Pulmonary artery endothelial cell (primary cell): ENCODE results near the gene CANT1. TPM values are rescaled to one million over a fixed set of nuclear protein-coding genes. Genes with fewer than 3 reads are reported as not detected.

Source experiments
- DNase-seq: peaks from one replicate; pipeline ENCODE4 v3.0.0-alpha.2; 2011; ENCODE audit warnings: low read depth, low spot score
- total RNA-seq: library from RNA; depleted of rRNA; stranded (reverse); fragments of >200 nt; gene quantifications from 2 replicates; pipeline ENCODE4 v1.2.3, GENCODE V29; 2014

CANT1 gene
- 54.4 and 105 TPM in 2 replicates for total RNA-seq

DNA sequence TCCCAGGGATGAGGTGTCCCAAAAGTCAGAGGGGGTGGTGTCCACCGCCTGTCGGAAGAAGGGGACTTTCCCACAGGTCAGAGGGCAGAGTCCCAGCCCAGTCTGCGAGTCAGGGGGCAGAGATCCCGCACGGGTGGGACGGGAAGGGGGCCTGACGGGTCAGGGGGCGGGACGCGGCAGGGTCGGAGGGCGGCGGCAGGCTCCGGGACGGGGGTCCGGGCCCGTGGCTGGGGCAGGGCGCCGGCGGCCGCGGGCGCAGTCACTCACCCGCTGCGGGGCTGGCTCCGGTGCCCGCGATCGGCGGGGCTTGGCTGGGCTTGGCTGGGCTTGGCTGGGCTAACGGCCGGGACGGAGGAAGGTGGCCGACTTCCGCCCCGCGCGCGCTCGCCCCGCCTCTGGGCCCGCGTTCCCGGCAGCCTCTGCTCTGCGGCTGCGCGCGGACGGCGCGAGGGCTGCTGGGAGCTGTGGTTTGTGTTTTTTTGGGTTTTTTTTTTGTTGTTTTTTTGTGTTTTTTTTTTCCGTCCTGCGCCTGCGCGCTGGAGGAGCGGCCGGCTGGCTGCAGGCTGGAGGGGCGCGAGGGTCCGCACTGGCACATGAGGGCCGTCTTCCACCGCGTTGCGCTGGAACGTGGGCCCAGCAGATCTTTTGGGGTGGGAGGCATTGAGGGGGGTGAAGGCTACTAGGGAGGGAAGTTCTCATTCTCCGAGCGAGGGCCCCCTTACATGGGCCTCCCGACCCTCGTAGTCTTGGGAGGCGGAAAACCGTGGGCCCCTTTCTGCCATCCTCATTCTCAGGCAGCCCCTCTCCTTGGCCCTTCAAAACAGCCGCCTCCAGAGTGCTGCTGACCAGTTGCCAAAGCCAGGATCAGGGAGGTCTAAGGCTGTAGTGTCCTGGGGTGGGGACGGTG is at the start of gene CANT1:
TSS of gene CANT1 (minus strand) at position 368 of the 907 bp plus-strand sequence. CDS start 12,142 bp downstream, outside the sequence.
- peak; percentile 39 for DNase-seq

DNA sequence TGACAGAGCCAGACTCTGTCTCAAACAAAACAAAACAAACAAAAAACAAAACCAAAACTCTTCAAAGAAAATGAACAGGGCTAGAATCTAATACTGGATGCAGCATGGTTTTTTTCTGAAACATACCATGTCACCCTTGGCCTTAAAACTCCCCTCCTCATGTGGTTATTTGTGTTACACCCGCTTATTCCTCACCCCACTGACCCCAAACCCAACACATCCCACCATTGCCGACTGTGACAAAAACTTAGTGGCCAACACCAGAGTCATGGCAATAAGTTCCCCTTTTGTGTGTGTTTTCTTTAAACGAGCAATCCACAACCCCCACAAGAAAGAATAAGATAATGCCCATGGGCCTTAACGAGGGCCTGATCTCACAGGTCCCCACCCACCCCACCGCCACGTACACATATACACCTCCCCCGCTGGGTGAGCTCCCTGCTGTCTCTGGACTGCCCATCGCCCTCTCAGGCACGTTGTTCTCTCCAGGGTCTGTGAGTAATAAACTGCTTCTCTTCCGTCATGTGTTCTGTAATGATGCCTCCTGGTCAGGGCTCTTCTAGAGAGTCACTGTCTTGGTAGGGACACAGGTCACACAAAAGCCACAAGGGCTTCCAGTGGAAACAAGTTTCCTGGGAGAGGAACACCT is 48.3 kb upstream of the CANT1 start:
- no peak for DNase-seq

DNA sequence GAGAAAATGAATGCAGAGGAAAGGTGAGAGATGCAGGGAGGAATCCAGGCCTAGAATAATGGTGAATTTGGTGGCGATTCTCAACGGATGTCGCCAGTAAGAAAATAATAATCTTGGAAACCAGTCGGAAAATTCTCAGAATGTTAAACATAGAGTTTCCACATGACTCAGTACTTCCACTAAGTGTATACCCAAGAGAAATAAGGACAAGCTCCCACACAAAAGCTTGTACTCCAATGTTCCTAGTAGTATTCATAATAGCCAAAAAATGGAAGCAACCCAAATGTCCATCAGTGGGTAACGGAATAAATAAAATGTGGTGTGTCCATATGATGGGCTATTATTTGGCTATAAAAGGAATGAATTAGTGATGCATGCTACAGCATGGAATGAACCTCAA is 45.6 kb upstream of the CANT1 start:
- no peak for DNase-seq

DNA sequence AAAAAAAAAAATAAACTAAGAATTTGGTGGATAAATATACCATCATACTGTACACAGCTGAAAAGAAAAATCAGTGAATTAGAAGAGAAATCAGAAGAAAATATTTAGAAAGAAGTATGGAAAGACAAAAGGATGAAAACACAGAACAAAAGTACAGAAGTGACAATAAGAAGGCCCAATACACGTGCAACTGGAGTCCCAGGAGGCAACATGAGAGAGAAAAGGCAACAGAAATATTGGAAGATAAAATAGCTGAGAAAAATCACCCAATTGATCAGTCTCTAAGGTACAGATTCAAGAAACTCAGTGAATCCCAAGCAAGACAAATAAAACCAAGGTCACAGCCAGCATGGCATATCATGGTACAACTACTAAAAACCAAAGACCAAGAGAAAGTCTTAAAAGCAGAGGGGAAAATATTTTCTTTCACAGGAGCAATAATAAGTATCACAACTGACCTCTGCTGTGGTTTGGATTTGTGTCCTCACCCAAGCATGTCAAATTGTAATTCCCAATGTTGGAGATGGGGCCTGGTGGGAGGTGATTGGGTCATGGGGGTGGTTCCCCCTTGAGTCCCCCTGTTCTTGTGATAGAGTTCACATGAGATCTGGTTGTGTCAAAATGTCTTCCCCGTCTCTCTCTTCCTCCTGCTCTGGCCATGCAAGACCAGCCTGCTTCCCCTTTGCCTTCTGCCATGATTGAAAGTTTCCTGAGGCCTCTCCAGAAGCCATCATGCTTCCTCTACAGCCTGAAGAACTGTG is 44.8 kb upstream of the CANT1 start:
- no peak for DNase-seq

DNA sequence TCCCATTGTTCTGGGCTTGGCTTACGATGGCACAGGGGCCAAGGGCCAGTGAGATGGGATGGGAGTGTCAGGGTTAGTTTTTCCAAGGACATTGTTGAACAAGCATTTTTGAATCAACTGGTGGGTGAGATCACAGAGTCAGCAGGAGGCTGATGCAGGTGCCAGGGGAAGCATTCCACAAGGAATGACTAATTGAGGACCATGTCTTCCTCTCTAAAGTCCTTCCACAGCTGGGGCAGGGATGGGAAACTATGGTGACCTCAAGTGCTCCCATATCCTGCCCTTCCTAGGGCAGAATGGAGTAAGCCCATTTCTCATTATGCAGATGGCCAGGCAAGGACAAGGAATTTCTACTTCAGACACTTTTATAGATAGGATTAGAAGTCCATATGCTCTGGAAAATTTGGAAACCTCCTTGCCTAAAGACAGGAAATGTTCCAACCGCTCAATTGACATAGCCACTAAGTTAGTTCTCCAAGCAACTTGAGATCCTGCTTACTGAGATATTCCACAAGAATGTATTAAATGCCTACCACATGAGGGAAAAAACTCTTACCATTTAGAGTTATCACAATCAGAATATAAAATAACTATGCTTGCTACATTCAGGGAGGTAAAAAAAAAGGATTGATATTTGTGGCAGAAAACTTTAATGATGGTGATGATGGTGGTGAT is 43.8 kb upstream of the CANT1 start:
- DNase-seq = peak; percentile 15

DNA sequence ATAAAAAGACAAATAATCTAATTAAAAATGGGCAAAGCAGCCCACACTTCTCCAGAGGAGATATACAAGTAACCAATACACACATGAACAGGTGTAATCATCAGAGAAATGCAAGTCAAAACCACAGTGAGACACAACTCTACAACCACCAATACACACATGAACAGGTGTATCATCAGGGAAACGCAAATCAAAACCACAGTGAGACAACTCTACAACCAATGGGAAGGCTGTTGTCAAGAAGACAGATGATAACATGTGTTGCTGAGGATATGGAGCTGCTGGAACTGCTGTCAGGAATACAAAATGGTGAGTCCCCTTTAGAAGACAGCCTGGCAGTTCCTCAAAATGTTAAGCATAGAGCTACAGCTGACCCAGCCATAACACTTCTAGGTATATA is 42.6 kb upstream of the CANT1 start:
- no peak for DNase-seq

DNA sequence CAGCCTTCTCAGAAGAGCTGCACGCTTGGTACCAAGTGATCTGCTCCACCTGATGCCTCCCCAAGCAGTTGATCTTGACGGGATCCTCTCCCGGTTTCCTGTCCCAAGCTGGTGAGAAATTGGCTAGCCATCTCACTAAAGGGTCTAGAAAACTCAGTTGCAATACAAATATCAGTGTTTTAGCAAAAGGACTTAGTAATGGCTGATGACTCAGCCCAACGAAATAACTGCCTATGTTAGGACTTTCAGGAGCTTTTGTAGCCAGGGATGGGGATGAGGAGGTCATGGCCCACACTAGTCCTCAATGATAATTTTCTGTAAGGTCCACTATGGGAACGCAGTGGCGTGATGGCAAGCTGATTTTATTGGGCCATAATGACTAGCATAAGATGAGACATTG is 41.7 kb upstream of the CANT1 start:
- DNase-seq = no peak

DNA sequence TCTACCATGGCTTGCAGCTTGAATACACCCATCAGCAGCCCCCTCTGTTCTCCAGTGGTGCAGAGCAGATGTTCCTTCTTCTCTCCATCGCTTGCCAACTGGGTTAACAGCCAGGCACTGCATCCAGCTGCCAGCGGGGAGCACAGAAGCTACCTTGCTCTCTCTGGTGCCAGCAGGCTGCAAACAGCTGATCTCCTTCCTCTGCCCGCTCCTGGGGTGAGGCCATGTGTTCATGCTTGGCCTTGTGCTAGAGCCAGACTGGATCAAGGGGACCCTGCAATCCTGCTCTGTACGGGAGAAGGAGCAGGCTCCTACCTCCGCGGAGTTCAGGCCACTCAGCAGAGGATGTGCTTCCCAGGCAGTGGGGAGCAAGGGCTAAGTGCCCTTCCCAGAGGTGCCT is 41.0 kb upstream of the CANT1 start:
- no peak for DNase-seq

DNA sequence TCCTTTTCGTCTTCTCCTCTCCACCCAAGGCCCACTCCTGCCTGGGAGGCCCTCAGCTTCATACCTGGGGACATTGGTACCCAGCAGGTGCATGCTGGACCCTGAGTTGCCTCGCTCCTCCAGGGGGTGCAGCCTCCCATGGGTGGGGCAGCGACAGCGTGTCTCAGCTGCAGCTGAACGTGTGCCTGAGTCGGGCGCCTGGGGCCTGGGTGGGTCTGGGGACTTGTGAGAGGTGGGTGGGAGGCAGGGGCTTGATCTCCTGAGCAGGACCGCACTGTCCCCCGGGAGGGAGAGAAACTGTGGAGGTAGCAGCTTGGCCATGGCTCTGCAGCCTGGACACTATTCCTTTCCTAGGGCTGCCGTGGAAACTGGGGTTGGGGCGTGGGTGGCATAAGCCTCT is 40.3 kb upstream of the CANT1 start:
- no peak for DNase-seq

DNA sequence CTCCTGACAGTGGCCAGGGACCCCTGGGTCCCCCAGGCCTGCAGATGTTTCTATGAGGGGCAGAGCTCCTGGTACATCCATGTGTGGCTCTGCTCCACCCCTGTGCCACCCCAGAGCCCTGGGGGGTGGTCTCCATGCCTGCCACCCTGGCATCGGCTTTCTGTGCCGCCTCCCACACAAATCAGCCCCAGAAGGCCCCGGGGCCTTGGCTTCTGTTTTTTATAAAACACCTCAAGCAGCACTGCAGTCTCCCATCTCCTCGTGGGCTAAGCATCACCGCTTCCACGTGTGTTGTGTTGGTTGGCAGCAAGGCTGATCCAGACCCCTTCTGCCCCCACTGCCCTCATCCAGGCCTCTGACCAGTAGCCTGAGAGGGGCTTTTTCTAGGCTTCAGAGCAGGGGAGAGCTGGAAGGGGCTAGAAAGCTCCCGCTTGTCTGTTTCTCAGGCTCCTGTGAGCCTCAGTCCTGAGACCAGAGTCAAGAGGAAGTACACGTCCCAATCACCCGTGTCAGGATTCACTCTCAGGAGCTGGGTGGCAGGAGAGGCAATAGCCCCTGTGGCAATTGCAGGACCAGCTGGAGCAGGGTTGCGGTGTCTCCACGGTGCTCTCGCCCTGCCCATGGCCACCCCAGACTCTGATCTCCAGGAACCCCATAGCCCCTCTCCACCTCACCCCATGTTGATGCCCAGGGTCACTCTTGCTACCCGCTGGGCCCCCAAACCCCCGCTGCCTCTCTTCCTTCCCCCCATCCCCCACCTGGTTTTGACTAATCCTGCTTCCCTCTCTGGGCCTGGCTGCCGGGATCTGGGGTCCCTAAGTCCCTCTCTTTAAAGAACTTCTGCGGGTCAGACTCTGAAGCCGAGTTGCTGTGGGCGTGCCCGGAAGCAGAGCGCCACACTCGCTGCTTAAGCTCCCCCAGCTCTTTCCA is 39.5 kb upstream of the CANT1 start:
- DNase-seq = no peak

DNA sequence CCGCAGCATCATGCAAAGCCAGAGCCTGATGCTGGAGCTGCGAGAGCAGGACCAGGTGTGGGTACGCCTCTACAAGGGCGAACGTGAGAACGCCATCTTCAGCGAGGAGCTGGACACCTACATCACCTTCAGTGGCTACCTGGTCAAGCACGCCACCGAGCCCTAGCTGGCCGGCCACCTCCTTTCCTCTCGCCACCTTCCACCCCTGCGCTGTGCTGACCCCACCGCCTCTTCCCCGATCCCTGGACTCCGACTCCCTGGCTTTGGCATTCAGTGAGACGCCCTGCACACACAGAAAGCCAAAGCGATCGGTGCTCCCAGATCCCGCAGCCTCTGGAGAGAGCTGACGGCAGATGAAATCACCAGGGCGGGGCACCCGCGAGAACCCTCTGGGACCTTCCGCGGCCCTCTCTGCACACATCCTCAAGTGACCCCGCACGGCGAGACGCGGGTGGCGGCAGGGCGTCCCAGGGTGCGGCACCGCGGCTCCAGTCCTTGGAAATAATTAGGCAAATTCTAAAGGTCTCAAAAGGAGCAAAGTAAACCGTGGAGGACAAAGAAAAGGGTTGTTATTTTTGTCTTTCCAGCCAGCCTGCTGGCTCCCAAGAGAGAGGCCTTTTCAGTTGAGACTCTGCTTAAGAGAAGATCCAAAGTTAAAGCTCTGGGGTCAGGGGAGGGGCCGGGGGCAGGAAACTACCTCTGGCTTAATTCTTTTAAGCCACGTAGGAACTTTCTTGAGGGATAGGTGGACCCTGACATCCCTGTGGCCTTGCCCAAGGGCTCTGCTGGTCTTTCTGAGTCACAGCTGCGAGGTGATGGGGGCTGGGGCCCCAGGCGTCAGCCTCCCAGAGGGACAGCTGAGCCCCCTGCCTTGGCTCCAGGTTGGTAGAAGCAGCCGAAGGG is 38.6 kb upstream of the CANT1 start:
- DNase-seq = no peak

DNA sequence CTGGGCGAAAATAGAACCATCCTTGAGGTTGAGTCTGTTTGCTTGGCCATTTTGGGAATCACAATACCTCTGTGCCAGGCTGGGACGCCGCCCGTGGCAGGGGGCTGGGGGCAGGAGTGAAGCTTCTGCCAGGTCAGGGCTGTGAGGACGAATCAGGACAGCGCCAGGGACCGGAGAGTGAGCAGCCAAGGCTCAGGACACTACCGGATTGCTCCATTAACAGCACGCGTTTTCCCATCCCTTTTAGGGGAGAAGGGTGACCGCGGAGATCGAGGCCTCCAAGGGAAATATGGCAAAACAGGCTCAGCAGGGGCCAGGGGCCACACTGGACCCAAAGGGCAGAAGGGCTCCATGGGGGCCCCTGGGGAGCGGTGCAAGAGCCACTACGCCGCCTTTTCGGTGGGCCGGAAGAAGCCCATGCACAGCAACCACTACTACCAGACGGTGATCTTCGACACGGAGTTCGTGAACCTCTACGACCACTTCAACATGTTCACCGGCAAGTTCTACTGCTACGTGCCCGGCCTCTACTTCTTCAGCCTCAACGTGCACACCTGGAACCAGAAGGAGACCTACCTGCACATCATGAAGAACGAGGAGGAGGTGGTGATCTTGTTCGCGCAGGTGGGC is 37.8 kb upstream of the CANT1 start:
- no peak for DNase-seq

DNA sequence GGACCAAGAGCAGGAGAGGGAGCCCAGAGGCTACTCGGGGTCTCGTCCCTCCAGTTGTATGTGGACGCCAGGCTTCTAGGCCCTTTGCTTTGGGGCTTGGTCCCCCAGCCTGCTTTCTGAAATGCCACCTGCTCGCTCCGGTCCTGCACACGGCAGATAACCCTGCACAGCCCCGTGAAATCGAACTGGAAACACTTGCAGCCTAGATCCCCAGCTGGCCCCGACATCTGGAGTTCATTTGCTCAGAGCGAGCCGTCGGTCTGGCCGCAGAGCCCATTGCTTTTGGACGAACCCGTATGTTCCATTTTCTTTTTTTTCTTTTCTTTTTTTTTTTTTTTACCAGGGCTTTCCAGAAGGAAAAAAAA is 37.3 kb upstream of the CANT1 start:
- DNase-seq = no peak

DNA sequence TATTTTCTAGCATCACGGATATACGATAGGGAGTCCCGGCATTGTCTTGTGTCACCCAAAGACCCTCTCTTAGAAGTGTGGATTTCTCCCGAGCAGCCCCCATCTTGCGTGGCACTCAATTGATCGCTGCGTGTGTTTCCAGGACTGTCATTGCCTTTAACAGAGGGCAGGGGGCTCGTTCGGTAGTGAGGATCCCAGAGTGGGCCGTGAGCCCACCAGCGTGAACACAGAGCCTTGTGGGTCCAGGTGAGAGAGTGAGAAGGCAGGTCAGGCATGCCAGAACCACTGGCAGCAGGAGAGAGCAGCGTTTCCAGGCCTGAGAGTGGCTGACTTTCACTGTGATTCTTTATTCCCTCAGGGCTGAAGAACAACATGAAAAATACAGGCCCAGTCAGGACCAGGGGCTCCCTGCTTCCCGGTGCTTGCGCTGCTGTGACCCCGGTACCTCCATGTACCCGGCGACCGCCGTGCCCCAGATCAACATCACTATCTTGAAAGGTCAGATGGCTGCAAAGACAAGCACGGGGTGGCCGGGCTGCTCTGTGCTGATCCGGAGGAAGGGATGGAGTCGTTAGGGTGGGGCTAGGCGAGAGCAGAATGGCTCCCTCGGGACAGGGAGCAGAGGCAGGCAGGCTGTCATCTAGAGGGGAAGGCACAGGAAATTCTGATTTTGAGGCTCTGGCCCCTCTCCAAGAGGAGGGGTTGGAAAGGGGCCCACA is 36.8 kb upstream of the CANT1 start:
- DNase-seq = no peak

DNA sequence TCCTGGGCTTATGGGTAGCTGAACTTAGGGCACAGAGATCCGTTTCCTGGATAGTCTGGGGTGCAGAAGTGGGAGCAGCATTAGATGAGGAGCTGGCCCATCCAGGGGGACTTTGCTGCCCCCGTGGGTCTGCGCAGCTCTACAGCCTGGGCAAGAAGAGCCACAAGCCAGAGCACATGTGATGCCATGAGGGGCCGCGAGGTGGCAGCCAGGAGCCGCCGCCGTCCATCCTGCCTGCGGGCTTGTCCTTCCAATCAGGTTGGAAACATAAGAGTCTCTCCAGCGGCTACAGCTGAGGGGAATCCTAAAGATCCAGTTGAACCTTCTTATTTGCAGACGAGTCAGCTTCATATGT is 36.3 kb upstream of the CANT1 start:
- no peak for DNase-seq

DNA sequence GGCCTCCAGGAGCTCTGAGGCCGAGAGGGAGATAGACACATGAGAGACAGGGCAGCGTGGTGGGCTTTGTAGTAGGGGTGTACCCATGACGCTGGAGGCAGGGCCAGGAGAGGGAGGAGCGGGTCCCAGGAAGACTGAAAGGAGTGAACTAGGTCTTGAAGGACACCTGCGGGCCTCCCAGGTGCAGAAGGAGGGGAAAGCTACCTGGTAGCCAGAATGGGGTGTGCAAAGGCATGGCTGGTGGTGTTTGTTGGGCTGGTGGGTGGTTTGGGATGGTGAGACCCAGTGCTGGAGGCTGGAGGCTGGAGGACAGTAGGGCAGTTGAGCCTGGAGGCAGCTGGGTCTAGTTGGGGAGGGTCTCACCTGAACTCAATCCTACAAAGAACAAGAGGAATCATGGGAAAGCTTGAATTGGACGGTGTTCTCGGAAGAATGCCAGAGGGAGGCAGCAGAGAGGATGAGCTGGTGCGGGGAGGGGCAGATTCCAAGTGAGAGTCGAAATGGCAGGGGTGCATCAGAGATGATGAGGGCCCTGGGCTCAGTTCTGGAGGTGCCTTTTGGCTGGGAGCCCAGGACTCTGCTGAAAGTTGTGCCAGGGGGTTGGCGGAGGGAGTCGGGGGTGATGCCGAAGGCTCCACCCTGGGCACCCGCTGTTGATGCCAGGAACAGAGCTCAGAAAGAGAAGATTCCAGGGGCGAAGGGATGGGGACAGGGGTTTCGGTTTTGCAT is 35.6 kb upstream of the CANT1 start:
- DNase-seq = no peak

DNA sequence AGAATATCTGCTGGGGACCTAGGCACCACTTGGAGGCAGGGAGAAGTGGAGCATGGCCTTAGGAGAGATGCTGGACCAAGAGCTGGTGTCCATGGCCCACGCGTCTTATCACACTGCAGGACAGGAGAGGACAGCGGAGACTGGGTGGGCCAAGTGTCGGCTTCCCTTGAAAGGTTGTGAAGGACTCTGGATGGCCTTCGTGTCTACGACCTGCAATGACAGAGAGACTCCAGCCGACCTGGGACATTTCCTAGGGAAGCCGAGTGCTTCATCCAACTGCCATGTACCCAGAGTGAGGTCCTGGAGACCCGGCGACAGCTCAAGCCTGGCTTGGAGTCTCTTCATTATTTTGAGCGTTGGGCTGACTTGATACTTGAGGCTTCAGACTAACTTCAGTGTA is 34.9 kb upstream of the CANT1 start:
- no peak for DNase-seq

DNA sequence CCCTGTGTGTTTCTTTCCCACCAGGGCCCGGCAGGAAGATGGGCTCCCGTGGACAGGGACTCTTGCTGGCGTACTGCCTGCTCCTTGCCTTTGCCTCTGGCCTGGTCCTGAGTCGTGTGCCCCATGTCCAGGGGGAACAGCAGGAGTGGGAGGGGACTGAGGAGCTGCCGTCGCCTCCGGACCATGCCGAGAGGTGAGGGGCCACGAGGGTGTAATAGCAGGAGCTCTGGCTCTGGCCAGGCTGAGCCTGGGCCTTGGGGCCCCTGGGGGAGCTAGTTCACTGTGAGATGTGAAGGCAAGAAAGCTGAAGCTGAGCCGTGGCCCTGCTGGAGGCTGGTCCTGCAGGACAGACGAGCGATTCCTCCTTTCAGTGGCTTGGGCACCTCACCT is 34.4 kb upstream of the CANT1 start:
- no peak for DNase-seq
